Mucosa of stomach (tissue), 1 donor: Measurements from ENCODE around the gene DRC7.
"Not testable (repeated sequence)": the region's sequence is repeated elsewhere in the genome, so short reads cannot be mapped to it uniquely, and the experiment has no call there.

Source experiments
- H3K27me3 ChIP-seq: one replicate; pipeline ENCODE4 v1.7.0; 2013; ENCODE audit warnings: mild to moderate bottlenecking, low read length; ENCODE audit not compliant: control insufficient read depth, insufficient read depth
- H3K36me3 ChIP-seq: one replicate; pipeline ENCODE4 v1.7.0; 2013; ENCODE audit warnings: low read length; ENCODE audit not compliant: control insufficient read depth, insufficient read depth
- H3K4me1 ChIP-seq: one replicate; pipeline ENCODE4 v1.7.0; 2013; ENCODE audit warnings: mild to moderate bottlenecking, low read length; ENCODE audit not compliant: control insufficient read depth, insufficient read depth
- H3K4me3 ChIP-seq: one replicate; pipeline ENCODE4 v1.7.0; 2013; ENCODE audit warnings: low read length
- H3K9ac ChIP-seq: one replicate; pipeline ENCODE4 v1.7.0; 2013; ENCODE audit warnings: mild to moderate bottlenecking, low read length, moderate library complexity
- H3K9me3 ChIP-seq: one replicate; pipeline ENCODE4 v1.7.0; 2013; ENCODE audit warnings: mild to moderate bottlenecking, low read length, moderate library complexity; ENCODE audit not compliant: control insufficient read depth
- donor health status: Pancreatic carcinoma.

DRC7 gene

GRCh38 chr16:57704011-57704904 lies 9.7 kb downstream of the DRC7 start:
- Histone ChIP-seq H3K9me3 (no peaks in the 10 kb centered on the region), H3K4me1 (peaks cover 24% of the 10 kb centered on the region), H3K36me3 (no peaks in the 10 kb centered on the region), H3K4me3 (no peak overlapping the region), H3K9ac (no peak overlapping the region), H3K27me3 (no peaks in the 10 kb centered on the region)

- Histone ChIP-seq H3K4me1 (peaks cover 24% of the 10 kb centered on the region), H3K4me3 (no peak overlapping the region), H3K9ac (no peak overlapping the region), H3K27me3 (no peaks in the 10 kb centered on the region), H3K9me3 (no peaks in the 10 kb centered on the region), H3K36me3 (no peaks in the 10 kb centered on the region)
These were observed 10.6 kb downstream of the DRC7 start for GRCh38 chr16:57704905-57705852.

- no peak overlapping the region for H3K4me3 ChIP-seq
These were observed 12.1 kb downstream of the DRC7 start for GRCh38 chr16:57706717-57707116.

DNA sequence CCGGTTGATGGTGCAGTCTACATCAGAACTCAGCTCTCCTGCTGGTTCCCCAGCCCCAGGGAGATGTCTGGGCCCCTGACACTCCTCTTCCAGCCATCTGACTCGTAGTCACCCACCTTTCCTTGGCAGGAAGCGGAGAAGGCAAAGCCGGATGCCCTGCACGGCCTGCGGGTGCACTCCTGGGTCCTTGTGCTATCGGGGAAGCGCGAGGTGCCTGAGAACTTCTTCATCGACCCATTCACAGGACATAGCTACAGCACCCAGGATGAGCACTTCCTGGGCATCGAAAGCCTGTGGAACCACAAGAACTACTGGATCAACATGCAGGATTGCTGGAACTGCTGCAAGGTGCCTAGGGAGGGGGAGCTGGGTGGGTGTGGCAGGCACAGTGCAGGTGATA lies 12.7 kb downstream of the DRC7 start:
- no peaks in the 10 kb centered on the region for H3K9me3 ChIP-seq
- H3K27me3 ChIP-seq: no peaks in the 10 kb centered on the region
- H3K9ac ChIP-seq: no peak overlapping the region
- H3K4me1 ChIP-seq: peaks cover 13% of the 10 kb centered on the region
- no peaks in the 10 kb centered on the region for H3K36me3 ChIP-seq
- no peak overlapping the region for H3K4me3 ChIP-seq

More at GRCh38 chr16:57706717-57707116, 12.1 kb downstream of the DRC7 start:
- H3K9me3 ChIP-seq: no peaks in the 10 kb centered on the region
- H3K36me3 ChIP-seq: no peaks in the 10 kb centered on the region
- no peak overlapping the region for H3K9ac ChIP-seq
- H3K4me1 ChIP-seq: peaks cover 14% of the 10 kb centered on the region
- H3K27me3 ChIP-seq: no peaks in the 10 kb centered on the region

DNA sequence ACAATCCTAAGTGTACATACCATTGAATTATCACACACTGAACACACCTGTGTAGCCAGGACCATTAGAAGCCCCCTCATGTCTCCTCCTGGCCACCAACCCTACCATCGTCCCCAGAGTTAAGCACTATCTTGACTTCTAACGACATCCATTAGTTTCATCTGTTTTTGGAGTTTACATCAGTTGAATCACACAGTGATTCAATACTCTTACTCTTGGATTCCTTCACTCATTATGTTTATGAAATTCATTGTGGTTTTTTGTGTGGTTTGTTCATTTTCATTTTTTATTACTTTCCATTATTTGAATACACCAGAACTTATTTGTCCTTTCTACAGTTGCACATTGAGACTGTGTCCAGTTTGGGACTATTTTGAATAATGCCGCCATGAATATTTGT lies 13.6 kb downstream of the DRC7 start:
- Histone ChIP-seq H3K4me1 (peaks cover 13% of the 10 kb centered on the region), H3K9ac (no peak overlapping the region), H3K27me3 (no peaks in the 10 kb centered on the region), H3K36me3 (no peaks in the 10 kb centered on the region), H3K9me3 (no peaks in the 10 kb centered on the region), H3K4me3 (no peak overlapping the region)

GRCh38 chr16:57709663-57710062 lies 15.1 kb downstream of the DRC7 start:
- Histone ChIP-seq H3K4me3 (no peak overlapping the region), H3K36me3 (no peaks in the 10 kb centered on the region), H3K4me1 (peaks cover under 1% of the 10 kb centered on the region), H3K9me3 (no peaks in the 10 kb centered on the region), H3K27me3 (peaks cover 4% of the 10 kb centered on the region), H3K9ac (no peak overlapping the region)

DNA sequence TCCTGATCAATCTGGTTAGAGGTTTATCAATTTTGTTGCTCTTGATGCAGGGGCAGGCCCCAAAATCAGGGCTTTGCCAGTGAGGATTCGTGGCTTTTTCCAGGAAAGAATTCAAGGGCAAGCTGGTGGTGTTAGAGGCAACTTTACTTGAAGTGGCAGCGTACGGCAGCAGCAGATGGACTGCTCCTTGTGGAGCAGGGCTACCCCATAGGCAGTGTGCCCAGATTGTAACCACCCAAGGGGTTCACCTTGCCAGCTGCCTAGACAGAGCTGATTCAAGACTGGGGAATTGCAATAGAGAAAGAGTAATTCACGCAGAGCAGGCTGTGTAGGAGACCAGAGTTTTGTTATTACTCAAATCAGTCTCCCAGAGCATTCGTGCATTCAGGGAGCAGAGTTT lies 16.7 kb downstream of the DRC7 start:
- Histone ChIP-seq H3K9me3 (no peaks in the 10 kb centered on the region), H3K9ac (no peak overlapping the region), H3K27me3 (peaks cover 4% of the 10 kb centered on the region), H3K36me3 (no peaks in the 10 kb centered on the region), H3K4me3 (no peak overlapping the region), H3K4me1 (no peaks in the 10 kb centered on the region)

- peaks cover 4% of the 10 kb centered on the region for H3K27me3 ChIP-seq
- H3K9me3 ChIP-seq: no peaks in the 10 kb centered on the region
- H3K4me3 ChIP-seq: no peak overlapping the region
- no peak overlapping the region for H3K9ac ChIP-seq
- no peaks in the 10 kb centered on the region for H3K36me3 ChIP-seq
- H3K4me1 ChIP-seq: no peaks in the 10 kb centered on the region
These were observed 17.4 kb downstream of the DRC7 start for GRCh38 chr16:57711993-57712392.

DNA sequence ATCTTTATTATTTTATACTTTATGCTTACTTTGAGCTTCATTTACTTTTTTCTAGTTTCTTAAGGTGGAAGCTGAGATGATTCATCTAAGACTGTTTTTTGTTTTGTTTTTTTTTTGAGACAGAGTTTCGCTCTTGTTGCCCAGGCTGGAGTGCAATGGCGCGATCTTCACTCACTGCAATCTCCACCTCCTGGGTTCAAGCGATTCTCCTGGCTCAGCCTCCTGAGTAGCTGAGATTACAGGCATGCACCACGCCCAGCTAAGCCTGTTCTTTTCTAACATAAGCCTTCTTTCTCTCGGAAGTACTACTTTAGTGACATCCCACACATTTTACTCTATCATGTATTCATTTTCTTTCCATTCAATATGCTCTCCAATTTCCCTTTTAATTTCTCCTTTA lies 18.0 kb downstream of the DRC7 start:
- not testable (repeated sequence) for H3K36me3 ChIP-seq, H3K4me3 ChIP-seq, H3K9ac ChIP-seq, H3K4me1 ChIP-seq, H3K27me3 ChIP-seq, H3K9me3 ChIP-seq

GRCh38 chr16:57713596-57713995 lies 19.0 kb downstream of the DRC7 start:
- no peaks in the 10 kb centered on the region for H3K36me3 ChIP-seq
- H3K9ac ChIP-seq: no peak overlapping the region
- peaks cover 4% of the 10 kb centered on the region for H3K27me3 ChIP-seq
- no peaks in the 10 kb centered on the region for H3K9me3 ChIP-seq
- H3K4me1 ChIP-seq: no peaks in the 10 kb centered on the region
- H3K4me3 ChIP-seq: no peak overlapping the region

DNA sequence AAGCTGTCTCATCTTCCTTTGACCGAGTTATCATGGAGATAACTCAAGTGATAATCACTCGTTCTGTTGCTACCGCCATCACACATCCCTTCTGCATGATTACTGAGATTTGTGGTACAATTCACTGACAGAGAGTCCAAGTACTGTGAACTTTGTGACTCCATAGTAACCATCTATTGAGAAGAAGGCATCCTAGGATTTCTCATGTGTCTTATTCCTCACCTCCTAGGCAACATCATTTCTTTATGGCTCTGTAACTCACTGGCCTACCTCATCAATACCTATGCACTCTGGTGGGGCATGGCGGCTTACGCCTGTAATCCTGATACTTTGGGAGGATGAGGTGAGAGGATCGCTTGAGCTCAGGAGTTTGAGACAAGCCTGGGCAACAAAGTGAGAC lies 19.4 kb downstream of the DRC7 start:
- Histone ChIP-seq H3K9ac (no peak overlapping the region), H3K27me3 (peaks cover 4% of the 10 kb centered on the region)

DNA sequence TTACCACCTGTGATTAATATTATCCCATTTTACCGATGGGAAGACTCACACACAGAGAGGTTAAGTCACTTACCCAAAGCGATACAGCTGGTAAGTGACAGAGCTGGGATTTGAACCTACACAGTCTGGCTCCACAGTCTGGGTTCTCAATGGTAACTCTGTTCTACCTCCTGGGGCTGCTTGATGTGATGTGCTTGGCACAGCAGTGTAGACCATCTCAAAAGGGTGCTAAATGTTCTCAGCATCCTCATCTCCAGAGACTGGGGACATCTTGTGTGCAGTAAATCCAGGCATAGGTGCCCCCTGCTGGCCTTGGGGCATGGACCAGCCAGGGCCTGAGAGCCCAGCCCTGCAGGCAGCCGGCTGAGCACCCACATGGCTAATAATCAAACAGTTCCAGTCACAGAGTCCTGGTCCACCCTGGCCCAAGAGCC lies 25.6 kb downstream of the DRC7 start:
- H3K27me3 ChIP-seq: no peaks in the 10 kb centered on the region
- H3K4me1 ChIP-seq: no peaks in the 10 kb centered on the region
- no peak overlapping the region for H3K9ac ChIP-seq
- no peaks in the 10 kb centered on the region for H3K36me3 ChIP-seq
- H3K9me3 ChIP-seq: no peaks in the 10 kb centered on the region
- no peak overlapping the region for H3K4me3 ChIP-seq

More for the DNA sequence above, 19.4 kb downstream of the DRC7 start:
- Histone ChIP-seq H3K4me1 (no peaks in the 10 kb centered on the region), H3K36me3 (no peaks in the 10 kb centered on the region), H3K9me3 (no peaks in the 10 kb centered on the region), H3K4me3 (no peak overlapping the region)
